C4-2B (cell line): Measurements from ENCODE around the gene ABHD17C.

Source experiments
- CTCF ChIP-seq: fragments of 450-650 bp; conservative IDR thresholded peaks from 2 replicates; pipeline ENCODE4 v1.5.1; 2017; ENCODE audit warnings: mild to moderate bottlenecking
- ZFX ChIP-seq: fragments of 450-650 bp; IDR thresholded peaks from 2 replicates; pipeline ENCODE4 v1.6.1; 2017

GRCh38 chr15:80679167-80679803, 15.8 kb upstream of the ABHD17C start:
- TF ChIP-seq CTCF (no peak), ZFX (no peak)
